Osteocyte (in vitro differentiated cells): Measurements from ENCODE around the gene SSTR3. TPM values are rescaled to one million over a fixed set of nuclear protein-coding genes. Genes with fewer than 3 reads are reported as not detected.

ENCODE experiments used
- DNase-seq: peaks from one replicate; pipeline ENCODE4 v3.0.0; 2021; ENCODE audit warnings: mixed read lengths; ENCODE audit not compliant: unreplicated experiment; ENCODE audit errors: extremely low spot score
- H3K27ac Mint-ChIP-seq: one replicate; pipeline ENCODE4 v1.8.0; 2021; ENCODE audit warnings: mild to moderate bottlenecking, mixed read lengths; ENCODE audit not compliant: unreplicated experiment
- H3K27me3 Mint-ChIP-seq: one replicate; pipeline ENCODE4 v1.8.0; 2021; ENCODE audit warnings: mixed read lengths; ENCODE audit not compliant: unreplicated experiment
- H3K36me3 Mint-ChIP-seq: one replicate; pipeline ENCODE4 v1.8.0; 2021; ENCODE audit warnings: mixed read lengths; ENCODE audit not compliant: unreplicated experiment
- H3K4me1 Mint-ChIP-seq: one replicate; pipeline ENCODE4 v1.8.0; 2021; ENCODE audit warnings: mixed read lengths; ENCODE audit not compliant: unreplicated experiment
- H3K4me3 Mint-ChIP-seq: one replicate; pipeline ENCODE4 v1.8.0; 2021; ENCODE audit warnings: mild to moderate bottlenecking, moderate library complexity, mixed read lengths; ENCODE audit not compliant: unreplicated experiment
- H3K9me3 Mint-ChIP-seq: one replicate; pipeline ENCODE4 v1.8.0; 2021; ENCODE audit warnings: mixed read lengths; ENCODE audit not compliant: unreplicated experiment
- CTCF ChIP-seq: fragments of 200-600 bp; sonication (generic); IDR thresholded peaks from 2 replicates; pipeline ENCODE4 v1.5.0; 2021; ENCODE audit warnings: antibody characterized with exemption, mild to moderate bottlenecking, moderate library complexity
- total RNA-seq: library from RNA; stranded (reverse); gene quantifications from 2 replicates; pipeline ENCODE4 v1.2.1, GENCODE V29; 2021

The SSTR3 gene
- total RNA-seq, 1 donor from 2014 or later = not detected

GRCh38 chr22:37226087-37226486 is 13.8 kb upstream of the SSTR3 start:
- no peaks in the 10 kb centered on the region for H3K9me3 Mint-ChIP-seq
- no peak overlapping the region for H3K4me3 Mint-ChIP-seq
- H3K27ac Mint-ChIP-seq = no peak overlapping the region
- no peak for TF ChIP-seq CTCF
- no peaks in the 10 kb centered on the region for H3K36me3 Mint-ChIP-seq
- H3K4me1 Mint-ChIP-seq = peaks cover 22% of the 10 kb centered on the region
- no peak for DNase-seq
- peaks cover 21% of the 10 kb centered on the region for H3K27me3 Mint-ChIP-seq

- Mint-ChIP-seq H3K9me3 (no peaks in the 10 kb centered on the region), H3K4me1 (peaks cover 22% of the 10 kb centered on the region), H3K27ac (no peak overlapping the region), H3K27me3 (peaks cover 21% of the 10 kb centered on the region), H3K4me3 (no peak overlapping the region), H3K36me3 (no peaks in the 10 kb centered on the region)
- no peak for DNase-seq
- peak; percentile 18 for TF ChIP-seq CTCF
These were observed 13.2 kb upstream of the SSTR3 start for GRCh38 chr22:37225481-37225880.

GRCh38 chr22:37224757-37225420 is 12.6 kb upstream of the SSTR3 start:
- Mint-ChIP-seq H3K27ac (no peak overlapping the region), H3K9me3 (no peaks in the 10 kb centered on the region), H3K4me3 (no peak overlapping the region), H3K27me3 (peaks cover 24% of the 10 kb centered on the region), H3K36me3 (no peaks in the 10 kb centered on the region), H3K4me1 (peaks cover 21% of the 10 kb centered on the region)
- no peak for TF ChIP-seq CTCF
- no peak for DNase-seq

- Mint-ChIP-seq H3K27me3 (peaks cover 31% of the 10 kb centered on the region), H3K27ac (no peak overlapping the region)
- DNase-seq = no peak
These were observed 11.8 kb upstream of the SSTR3 start for GRCh38 chr22:37223965-37224551.

More at GRCh38 chr22:37223965-37224551, 11.8 kb upstream of the SSTR3 start:
- Mint-ChIP-seq H3K36me3 (no peaks in the 10 kb centered on the region), H3K4me1 (peaks cover 13% of the 10 kb centered on the region), H3K4me3 (no peak overlapping the region), H3K9me3 (no peaks in the 10 kb centered on the region)
- no peak for TF ChIP-seq CTCF
